SHP77 treated with DMSO at 0.1 percent for 48 hours (cell line): ENCODE data around the gene DPP10.
"Not testable (repeated sequence)": the region's sequence is repeated elsewhere in the genome, so short reads cannot be mapped to it uniquely, and the experiment has no call there.

Experiments used
- DNase-seq: peaks from one replicate; lab custom pipeline; 2025; lab: John Stamatoyannopoulos, UW

DPP10 gene

GRCh38 chr2:114442510-114442909 lies at the start of gene DPP10:
DPP10 (plus strand) TSS chr2:114442641.
- no peak for DNase-seq

GRCh38 chr2:114400890-114401289 lies 41.6 kb upstream of the DPP10 start:
- DNase-seq = no peak

- DNase-seq = no peak
Observed at GRCh38 chr2:114405247-114406116, 37.0 kb upstream of the DPP10 start.

GRCh38 chr2:114406347-114406746 lies 36.1 kb upstream of the DPP10 start:
- DNase-seq = no peak

GRCh38 chr2:114407353-114407752 lies 35.1 kb upstream of the DPP10 start:
- not testable (repeated sequence) for DNase-seq

GRCh38 chr2:114421781-114422180 lies 20.7 kb upstream of the DPP10 start:
- no peak for DNase-seq

GRCh38 chr2:114424699-114425098 lies 17.7 kb upstream of the DPP10 start:
- DNase-seq = no peak

GRCh38 chr2:114426756-114427155 lies 15.7 kb upstream of the DPP10 start:
- no peak for DNase-seq

GRCh38 chr2:114436329-114436728 lies 6.1 kb upstream of the DPP10 start:
- no peak for DNase-seq

GRCh38 chr2:114446571-114446970 lies 4.1 kb downstream of the DPP10 start:
- DNase-seq = no peak

GRCh38 chr2:114450639-114451038 lies 8.2 kb downstream of the DPP10 start:
- no peak for DNase-seq

GRCh38 chr2:114456566-114456965 lies 14.1 kb downstream of the DPP10 start:
- no peak for DNase-seq

- no peak for DNase-seq
Observed at GRCh38 chr2:114457956-114458355, 15.5 kb downstream of the DPP10 start.

GRCh38 chr2:114461116-114461515 lies 18.7 kb downstream of the DPP10 start:
- no peak for DNase-seq

GRCh38 chr2:114464961-114465706 lies 22.7 kb downstream of the DPP10 start:
- no peak for DNase-seq

GRCh38 chr2:114468343-114468742 lies 25.9 kb downstream of the DPP10 start:
- no peak for DNase-seq

- no peak for DNase-seq
Observed at GRCh38 chr2:114472246-114472645, 29.8 kb downstream of the DPP10 start.

GRCh38 chr2:114472726-114473125 lies 30.3 kb downstream of the DPP10 start:
- no peak for DNase-seq

- no peak for DNase-seq
Observed at GRCh38 chr2:114488841-114489530, 46.5 kb downstream of the DPP10 start.

GRCh38 chr2:114495046-114495445 lies 52.6 kb downstream of the DPP10 start:
- no peak for DNase-seq

GRCh38 chr2:114496959-114497358 lies 54.5 kb downstream of the DPP10 start:
- no peak for DNase-seq

- no peak for DNase-seq
Observed at GRCh38 chr2:114499101-114499500, 56.7 kb downstream of the DPP10 start.

- DNase-seq = no peak
Observed at GRCh38 chr2:114507744-114508143, 65.3 kb downstream of the DPP10 start.
